ENCODE data around the gene CTSK. TPM values are rescaled to one million over a fixed set of nuclear protein-coding genes. Genes with fewer than 3 reads are reported as not detected.
"Not testable (repeated sequence)": the region's sequence is repeated elsewhere in the genome, so short reads cannot be mapped to it uniquely, and the experiment has no call there.

Gene CTSK
- total RNA-seq, 1 experiment from 2014 or later: 4.2 TPM

GRCh38 chr1:150850801-150851362, 42.8 kb upstream of the CTSK start:
- H2BK15ac ChIP-seq (ENCODE audit: low read depth, low read length); H3K27me3 ChIP-seq (ENCODE audit: insufficient read depth, low read length); H3K4me2 ChIP-seq (ENCODE audit: insufficient read depth, insufficient read length, low read length); H4K5ac ChIP-seq (ENCODE audit: insufficient read length, low read depth, low read length); H3K27me3 Mint-ChIP-seq (ENCODE audit: low read depth); H3K79me1 ChIP-seq (ENCODE audit: insufficient read depth, low read depth, low read length, poor library complexity, severe bottlenecking); H4K8ac ChIP-seq (replicated peaks; ENCODE audit: insufficient read length, low read depth, low read length); H2BK5ac ChIP-seq (ENCODE audit: insufficient read length, low read length); H3K18ac ChIP-seq (ENCODE audit: insufficient read length, low read depth, low read length); H3K9me3 ChIP-seq (ENCODE audit: control insufficient read depth, low read depth, low read length); H4K20me1 ChIP-seq (ENCODE audit: control insufficient read depth, insufficient read depth, insufficient read length); H3K56ac ChIP-seq (ENCODE audit: insufficient read length, low read depth, low read length); H3K4me1 ChIP-seq (ENCODE audit: insufficient read depth, low read length); H3K23me2 ChIP-seq (ENCODE audit: insufficient read length, low read depth, low read length, poor library complexity, severe bottlenecking); H3K79me2 ChIP-seq (ENCODE audit: insufficient read depth, low read length); H3K14ac ChIP-seq (ENCODE audit: insufficient read depth, low read length); H2BK20ac ChIP-seq (ENCODE audit: low read depth, low read length, poor library complexity, severe bottlenecking); H2AK5ac ChIP-seq (ENCODE audit: insufficient read length, low read length); H3K27ac ChIP-seq (ENCODE audit: insufficient read length, low read depth, low read length); H3K4ac ChIP-seq (ENCODE audit: low read depth, low read length); DNase-seq; H2BK120ac ChIP-seq (ENCODE audit: low read depth, low read length, poor library complexity, severe bottlenecking); H3K4me1 Mint-ChIP-seq; H2BK12ac ChIP-seq (ENCODE audit: insufficient read length, low read depth, low read length); H2AFZ ChIP-seq (ENCODE audit: low read length); H3K23ac ChIP-seq (ENCODE audit: insufficient read length, low read depth, low read length); H3K4me3 Mint-ChIP-seq; H4K91ac ChIP-seq (ENCODE audit: insufficient read length, low read depth, low read length); H3T11ph ChIP-seq (ENCODE audit: low read length); H3K27ac Mint-ChIP-seq; H3K9ac ChIP-seq (ENCODE audit: extremely low read depth, insufficient read length, low read length): not testable (repeated sequence)
- H3K9me3 Mint-ChIP-seq: peaks cover 15 to 19% of the 10 kb centered on the region in 2 experiments
- H3K36me3 Mint-ChIP-seq (ENCODE audit: insufficient read depth in 1 of 3, low read depth in 3 of 3): peaks cover 41 to 61% (median 50%) of the 10 kb centered on the region in 3 experiments
- WGBS (ENCODE audit: extremely low coverage, insufficient read length, low lambda C conversion rate): no CpG with 5 or more reads among the region's 49 CpGs
